ENCODE data around the gene FAM78A. TPM values are rescaled to one million over a fixed set of nuclear protein-coding genes. Genes with fewer than 3 reads are reported as not detected.

Gene FAM78A
- total and polyA plus RNA-seq, 12 donors: 7.0 to 53.1 (median 30.3) TPM

DNA sequence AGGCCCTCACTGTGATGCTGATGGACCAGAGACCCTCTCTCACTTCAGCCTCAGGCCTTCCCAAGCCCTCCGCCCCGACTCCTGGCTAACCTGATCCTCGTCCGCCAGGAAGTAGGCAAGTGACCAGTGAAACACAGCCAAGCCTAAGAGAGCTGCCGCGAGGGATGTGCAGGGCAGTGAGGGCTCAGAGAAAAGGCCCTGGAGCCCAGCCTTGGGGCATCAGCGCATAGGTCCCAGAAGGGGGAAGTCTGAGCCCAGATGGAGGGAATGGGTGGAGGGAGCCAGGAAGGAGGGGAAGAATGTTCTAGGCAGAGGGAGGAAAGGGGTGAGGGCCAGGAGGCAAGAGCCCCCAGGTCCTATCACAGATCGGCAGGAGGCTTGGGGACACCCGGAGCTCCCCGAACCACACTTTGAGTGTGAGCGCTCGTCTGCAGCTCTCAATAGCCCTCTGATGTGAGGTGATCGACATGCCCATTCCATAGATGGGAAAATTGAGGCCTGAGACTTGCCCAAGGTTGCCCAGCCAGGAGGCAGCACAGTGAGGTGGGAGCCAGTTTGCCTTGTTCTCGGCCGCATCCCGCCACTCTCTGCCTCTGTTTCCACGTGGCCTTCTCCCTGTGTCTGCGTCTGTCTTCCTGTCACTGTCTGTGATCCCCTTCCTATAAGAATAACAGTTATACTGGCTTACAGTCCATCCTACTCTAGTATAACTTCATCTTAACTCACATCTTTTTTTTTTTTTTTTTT is 33.4 kb upstream of the FAM78A start:
- no peak for TF ChIP-seq CTCF (IDR thresholded peaks at IDR 0.05)
- DNase-seq (no peak), ATAC-seq (peak in 1 of 8 donors; percentile 1)
- Histone ChIP-seq H3K4me3 (no peak overlapping the region), H3K27me3 (no peaks in the 10 kb centered on the region), H3K27ac (peak overlapping the region in 2 of 10 donors; percentile 9 to 26), H3K4me1 (peaks cover 4 to 46% (median 12%) of the 10 kb centered on the region in 9 donors), H3K36me3 (peaks cover 0 to 11% (median 0%) of the 10 kb centered on the region in 9 donors), H3K9me3 (no peaks in the 10 kb centered on the region)
- WGBS, 2 donors: 85 to 86% methylated on average over 18 of the region's 18 CpGs
- intact Hi-C loops (cut with DNase I): no loop called here

- no peak for ATAC-seq
- DNase-seq: no peak
- H3K27me3 ChIP-seq: no peaks in the 10 kb centered on the region
- WGBS, 2 donors: 74 to 77% methylated on average over 17 of the region's 17 CpGs
- no peaks in the 10 kb centered on the region for H3K9me3 ChIP-seq
- H3K36me3 ChIP-seq: peaks cover 0 to 14% (median 0%) of the 10 kb centered on the region in 9 donors
- peaks cover 4 to 46% (median 12%) of the 10 kb centered on the region in 9 donors for H3K4me1 ChIP-seq
- H3K4me3 ChIP-seq: no peak overlapping the region
- intact Hi-C loops (cut with DNase I): no loop called here
- H3K27ac ChIP-seq: peak overlapping the region in 3 of 10 donors; percentile 9 to 26 (median 22)
- no peak for TF ChIP-seq CTCF (IDR thresholded peaks at IDR 0.05)
These were observed 32.7 kb upstream of the FAM78A start for GRCh38 chr9:131308906-131309529.

GRCh38 chr9:131308452-131308851 is 32.1 kb upstream of the FAM78A start:
- DNase-seq: no peak
- 78 to 80% methylated on average over 11 of the region's 11 CpGs for WGBS, 2 donors
- H3K9me3 ChIP-seq: no peaks in the 10 kb centered on the region
- H3K27ac ChIP-seq: peak overlapping the region in 5 of 10 donors; percentile 22 to 58 (median 44)
- H3K36me3 ChIP-seq: peaks cover 0 to 14% (median 0%) of the 10 kb centered on the region in 9 donors
- no peak overlapping the region for H3K4me3 ChIP-seq
- peaks cover 4 to 50% (median 12%) of the 10 kb centered on the region in 9 donors for H3K4me1 ChIP-seq
- no peak for TF ChIP-seq CTCF (IDR thresholded peaks at IDR 0.05)
- intact Hi-C loops (cut with DNase I): no loop called here
- no peaks in the 10 kb centered on the region for H3K27me3 ChIP-seq
- ATAC-seq: peak in 2 of 8 donors; percentile 0 to 1

GRCh38 chr9:131307974-131308373 is 31.7 kb upstream of the FAM78A start:
- DNase-seq: no peak
- H3K36me3 ChIP-seq: peaks cover 0 to 14% (median 0%) of the 10 kb centered on the region in 9 donors
- peak in 3 of 8 donors; percentile 3 to 9 (median 8) for ATAC-seq
- H3K4me3 ChIP-seq: no peak overlapping the region
- H3K4me1 ChIP-seq: peaks cover 2 to 50% (median 11%) of the 10 kb centered on the region in 9 donors
- TF ChIP-seq CTCF (IDR thresholded peaks at IDR 0.05): no peak
- H3K27ac ChIP-seq: peak overlapping the region in 5 of 10 donors; percentile 22 to 58 (median 44)
- no peaks in the 10 kb centered on the region for H3K9me3 ChIP-seq
- H3K27me3 ChIP-seq: no peaks in the 10 kb centered on the region
- whole genome bisulfite sequencing, 2 donors: 83 to 86% methylated on average over 31 of the region's 31 CpGs
- intact Hi-C loops (cut with DNase I): no loop called here

Measured in heart right ventricle (tissue), 16 donors.